NCI-H1048 (cell line): Measurements from ENCODE around the gene IDH2.
"Not testable (repeated sequence)": the region's sequence is repeated elsewhere in the genome, so short reads cannot be mapped to it uniquely, and the experiment has no call there.

Experiments used
- DNase-seq: peaks from one replicate; lab custom pipeline; 2025; lab: John Stamatoyannopoulos, UW

Gene IDH2

GRCh38 chr15:90101969-90102890 is at the start of gene IDH2:
Gene IDH2, minus strand, starts transcription at chr15:90102468. Its CDS starts 78 bp downstream, at chr15:90102390.
- peak; percentile 46 for DNase-seq

- not testable (repeated sequence) for DNase-seq
Observed at GRCh38 chr15:90150551-90150950, 48.3 kb upstream of the IDH2 start.

GRCh38 chr15:90149609-90150340 is 47.5 kb upstream of the IDH2 start:
- no peak for DNase-seq

- not testable (repeated sequence) for DNase-seq
Observed at GRCh38 chr15:90146198-90146761, 44.0 kb upstream of the IDH2 start.

GRCh38 chr15:90145761-90146160 is 43.5 kb upstream of the IDH2 start:
- no peak for DNase-seq

GRCh38 chr15:90145259-90145658 is 43.0 kb upstream of the IDH2 start:
- no peak for DNase-seq

GRCh38 chr15:90143166-90143655 is 40.9 kb upstream of the IDH2 start:
- no peak for DNase-seq

GRCh38 chr15:90142216-90143165 is 40.2 kb upstream of the IDH2 start:
- no peak for DNase-seq

- DNase-seq = no peak
Observed at GRCh38 chr15:90141646-90142045, 39.4 kb upstream of the IDH2 start.

GRCh38 chr15:90139549-90139948 is 37.3 kb upstream of the IDH2 start:
- DNase-seq = not testable (repeated sequence)

GRCh38 chr15:90138071-90138833 is 36.0 kb upstream of the IDH2 start:
- no peak for DNase-seq

- DNase-seq = no peak
Observed at GRCh38 chr15:90132437-90132836, 30.2 kb upstream of the IDH2 start.

GRCh38 chr15:90131848-90132247 is 29.6 kb upstream of the IDH2 start:
- no peak for DNase-seq

GRCh38 chr15:90130291-90130690 is 28.0 kb upstream of the IDH2 start:
- no peak for DNase-seq

- DNase-seq = no peak
Observed at GRCh38 chr15:90126596-90127435, 24.5 kb upstream of the IDH2 start.

- no peak for DNase-seq
Observed at GRCh38 chr15:90126022-90126421, 23.8 kb upstream of the IDH2 start.

- no peak for DNase-seq
Observed at GRCh38 chr15:90124507-90124906, 22.2 kb upstream of the IDH2 start.

GRCh38 chr15:90121086-90121485 is 18.8 kb upstream of the IDH2 start:
- no peak for DNase-seq

- no peak for DNase-seq
Observed at GRCh38 chr15:90119367-90119766, 17.1 kb upstream of the IDH2 start.

- DNase-seq = no peak
Observed at GRCh38 chr15:90115783-90116182, 13.5 kb upstream of the IDH2 start.
